ENCODE measurements around the gene TANC1.

GRCh38 chr2:159032146-159032545, 63.7 kb downstream of the TANC1 start:
- no peak for TF ChIP-seq EZH2 (IDR thresholded peaks at IDR 0.05; ENCODE audit: insufficient read depth, poor library complexity, severe bottlenecking)
- TF ChIP-seq EZH2phosphoT487 (IDR thresholded peaks at IDR 0.05; ENCODE audit: insufficient read depth, low read depth) = no peak

Data from GM23248 (cell line).